Neural progenitor cell (in vitro differentiated cells): ENCODE results near the gene ATP1B3. TPM values are rescaled to one million over a fixed set of nuclear protein-coding genes. Genes with fewer than 3 reads are reported as not detected.
A peak's percentile ranks its signal among the peaks of the same experiment; 100 is the strongest.

Experiments used
- DNase-seq: peaks from one replicate; pipeline ENCODE4 v3.0.0-alpha.2; 2016; ENCODE audit warnings: low spot score
- H2AFZ ChIP-seq: fragments of 200-600 bp; sonication (generic); replicated peaks from 2 replicates; pipeline ENCODE4 v1.6.1; 2016; ENCODE audit warnings: antibody characterized with exemption
- H3F3A ChIP-seq: fragments of 200-600 bp; sonication (generic); 2 replicates; pipeline ENCODE4 v1.6.1; 2016; ENCODE audit warnings: antibody characterized with exemption, low read depth
- H3K27ac ChIP-seq: fragments of 200-600 bp; sonication (generic); 2 replicates; pipeline ENCODE4 v1.5.1; 2016; ENCODE audit warnings: mild to moderate bottlenecking
- H3K27me3 ChIP-seq: fragments of 200-600 bp; sonication (generic); 2 replicates; pipeline ENCODE4 v1.6.1; 2016; ENCODE audit warnings: mild to moderate bottlenecking, moderate library complexity
- H3K36me3 ChIP-seq: fragments of 200-600 bp; sonication (generic); 2 replicates; pipeline ENCODE4 v1.5.1; 2016
- H3K4me1 ChIP-seq: fragments of 200-600 bp; sonication (generic); 2 replicates; pipeline ENCODE4 v1.6.1; 2016; ENCODE audit warnings: mixed run types
- H3K4me2 ChIP-seq: fragments of 200-600 bp; sonication (generic); 2 replicates; pipeline ENCODE4 v1.6.1; 2016
- H3K4me3 ChIP-seq: fragments of 200-600 bp; sonication (generic); 2 replicates; pipeline ENCODE4 v1.5.1; 2016
- H3K79me2 ChIP-seq: fragments of 200-600 bp; sonication (generic); 2 replicates; pipeline ENCODE4 v1.6.1; 2016; ENCODE audit warnings: low read depth
- H3K9ac ChIP-seq: fragments of 200-600 bp; sonication (generic); 2 replicates; pipeline ENCODE4 v1.6.1; 2016
- H3K9me3 ChIP-seq: fragments of 200-600 bp; sonication (generic); 2 replicates; pipeline ENCODE4 v1.5.1; 2016; ENCODE audit warnings: low read depth
- H4K20me1 ChIP-seq: fragments of 200-600 bp; sonication (generic); 2 replicates; pipeline ENCODE4 v1.6.1; 2016; ENCODE audit warnings: low read depth
- H3K27ac Mint-ChIP-seq: 3 replicates; pipeline ENCODE4 v1.8.0; 2021; ENCODE audit warnings: mixed read lengths
- H3K27me3 Mint-ChIP-seq: 2 replicates; pipeline ENCODE4 v1.8.0; 2022; ENCODE audit warnings: low read depth, mild to moderate bottlenecking, inconsistent platforms, moderate library complexity, mixed read lengths; ENCODE audit not compliant: insufficient read depth
- H3K36me3 Mint-ChIP-seq: 3 replicates; pipeline ENCODE4 v1.8.0; 2021; ENCODE audit warnings: mixed read lengths
- H3K4me1 Mint-ChIP-seq: 3 replicates; pipeline ENCODE4 v1.8.0; 2021; ENCODE audit warnings: mixed read lengths
- H3K4me3 Mint-ChIP-seq: 3 replicates; pipeline ENCODE4 v1.8.0; 2021; ENCODE audit warnings: mild to moderate bottlenecking, moderate library complexity, mixed read lengths
- H3K9me3 Mint-ChIP-seq: 3 replicates; pipeline ENCODE4 v1.8.0; 2020; ENCODE audit warnings: mixed read lengths
- CTCF ChIP-seq: fragments of 200-600 bp; sonication (generic); IDR thresholded peaks from 2 replicates; pipeline ENCODE4 v1.5.1; 2017; ENCODE audit warnings: antibody characterized with exemption, mild to moderate bottlenecking
- EZH2 ChIP-seq: fragments of 200-600 bp; sonication (generic); IDR thresholded peaks from 2 replicates; pipeline ENCODE4 v1.6.1; 2017; ENCODE audit warnings: antibody characterized with exemption, mild to moderate bottlenecking, moderate library complexity
- EZH2phosphoT487 ChIP-seq: fragments of 200-600 bp; sonication (generic); IDR thresholded peaks from 2 replicates; pipeline ENCODE4 v1.6.1; 2017; ENCODE audit warnings: antibody characterized with exemption
- total RNA-seq: library from RNA; depleted of rRNA; stranded (reverse); fragments of >200 nt; gene quantifications from 2 replicates; pipeline ENCODE4 v1.2.3, GENCODE V29; 2015; ENCODE audit warnings: low replicate concordance

Gene ATP1B3
- total RNA-seq, 1 donor from 2014 or later: 95.6 TPM

- H3K36me3 Mint-ChIP-seq: no peaks in the 10 kb centered on the region
- H3K27me3 ChIP-seq: no peaks in the 10 kb centered on the region
- peaks cover 9% of the 10 kb centered on the region for H3K27me3 Mint-ChIP-seq
- no peak for DNase-seq
- peaks cover 6% of the 10 kb centered on the region for H3K4me1 Mint-ChIP-seq
- no peaks in the 10 kb centered on the region for H3K9me3 ChIP-seq
- no peaks in the 10 kb centered on the region for H3K36me3 ChIP-seq
- no peak overlapping the region for H3K27ac ChIP-seq
- peak overlapping the region; percentile 80 for H2AFZ ChIP-seq
- H3K27ac Mint-ChIP-seq: no peak overlapping the region
- H3K4me1 ChIP-seq: no peaks in the 10 kb centered on the region
- H3F3A ChIP-seq: no peaks in the 10 kb centered on the region
- H3K9ac ChIP-seq: no peak overlapping the region
- no peak for TF ChIP-seq EZH2
- no peak for TF ChIP-seq CTCF
- TF ChIP-seq EZH2phosphoT487: no peak
- no peak overlapping the region for H3K4me3 Mint-ChIP-seq
- H3K9me3 Mint-ChIP-seq: no peaks in the 10 kb centered on the region
- no peaks in the 10 kb centered on the region for H4K20me1 ChIP-seq
- H3K4me3 ChIP-seq: no peak overlapping the region
- no peak overlapping the region for H3K4me2 ChIP-seq
- no peaks in the 10 kb centered on the region for H3K79me2 ChIP-seq
Measured at GRCh38 chr3:141849056-141849815, 27.2 kb upstream of the ATP1B3 start.

GRCh38 chr3:141851411-141851810, 25.0 kb upstream of the ATP1B3 start:
- DNase-seq: no peak
- Mint-ChIP-seq H3K36me3 (no peaks in the 10 kb centered on the region), H3K27ac (peak overlapping the region; percentile 16), H3K9me3 (no peaks in the 10 kb centered on the region), H3K27me3 (peaks cover 4% of the 10 kb centered on the region), H3K4me1 (no peaks in the 10 kb centered on the region), H3K4me3 (no peak overlapping the region)
- Histone ChIP-seq H3K36me3 (no peaks in the 10 kb centered on the region), H3K27me3 (no peaks in the 10 kb centered on the region), H4K20me1 (no peaks in the 10 kb centered on the region), H3K9me3 (no peaks in the 10 kb centered on the region), H3K79me2 (no peaks in the 10 kb centered on the region), H3K9ac (no peak overlapping the region), H3K4me2 (no peak overlapping the region), H3K27ac (no peak overlapping the region), H3K4me1 (no peaks in the 10 kb centered on the region), H3K4me3 (no peak overlapping the region), H3F3A (no peaks in the 10 kb centered on the region), H2AFZ (no peak overlapping the region)
- TF ChIP-seq EZH2: no peak
- no peak for TF ChIP-seq EZH2phosphoT487
- no peak for TF ChIP-seq CTCF

- TF ChIP-seq EZH2phosphoT487 (no peak), CTCF (no peak), EZH2 (no peak)
- no peaks in the 10 kb centered on the region for H3K4me1 ChIP-seq
- no peaks in the 10 kb centered on the region for H3K36me3 ChIP-seq
- Mint-ChIP-seq H3K9me3 (no peaks in the 10 kb centered on the region), H3K27me3 (peaks cover 4% of the 10 kb centered on the region), H3K4me3 (no peak overlapping the region), H3K4me1 (peaks cover 1% of the 10 kb centered on the region), H3K27ac (no peak overlapping the region), H3K36me3 (no peaks in the 10 kb centered on the region)
- no peaks in the 10 kb centered on the region for H3K9me3 ChIP-seq
- no peak overlapping the region for H3K4me3 ChIP-seq
- no peaks in the 10 kb centered on the region for H3K79me2 ChIP-seq
- no peak overlapping the region for H2AFZ ChIP-seq
- no peaks in the 10 kb centered on the region for H3F3A ChIP-seq
- H3K9ac ChIP-seq: no peak overlapping the region
- no peaks in the 10 kb centered on the region for H3K27me3 ChIP-seq
- no peak for DNase-seq
- H3K4me2 ChIP-seq: no peak overlapping the region
- H3K27ac ChIP-seq: no peak overlapping the region
- no peaks in the 10 kb centered on the region for H4K20me1 ChIP-seq
Measured at GRCh38 chr3:141853081-141853601, 23.3 kb upstream of the ATP1B3 start.
